Endothelial cell of umbilical vein (primary cell): ENCODE data around the gene NEDD9. TPM values are rescaled to one million over a fixed set of nuclear protein-coding genes. Genes with fewer than 3 reads are reported as not detected.

Experiments
- BruUV-seq: library from RNA; stranded (reverse); fragments of 400-500 nt; replicated peaks from 2 replicates; lab custom pipeline; 2021; lab: Mats Ljungman, UMichigan
- CTCF ChIA-PET: fragments of 300-600, 350-600 bp; sonication (Branson Sonifier 250); formaldehyde crosslinking; loops from one replicate; lab custom pipeline; 2021; ENCODE audit warnings: antibody characterized with exemption, inconsistent platforms; lab: Charles Lee
- POLR2A ChIA-PET: fragments of 300-600, 350-600 bp; sonication (Branson Sonifier 250); formaldehyde crosslinking; loops from one replicate; lab custom pipeline; 2021; ENCODE audit warnings: antibody characterized with exemption, inconsistent platforms; lab: Charles Lee
- DNase-seq: peaks from one replicate; pipeline ENCODE4 v3.0.0-alpha.2; 2011; ENCODE audit warnings: low read depth, low spot score
- FAIRE-seq: peaks from 2 replicates; lab custom pipeline; 2011; peaks lifted over from hg19 to GRCh38; lab: Jason Lieb, UNC
- H2AFZ ChIP-seq: 2 replicates; pipeline ENCODE4 v1.6.0; 2012; ENCODE audit warnings: low read depth, low read length, control low read depth, inconsistent platforms
- H3K27ac ChIP-seq: 2 replicates; pipeline ENCODE4 v1.5.1; 2011; ENCODE audit warnings: low read depth, mild to moderate bottlenecking, control low read depth, low read length, moderate library complexity; ENCODE audit not compliant: insufficient read depth
- H3K27me3 ChIP-seq, 2 experiments: 2 replicates each; pipeline versions ENCODE4 v1.6.0 to v1.6.1; 2011; ENCODE audit warnings: low read length in 2 of 2, mixed read lengths in 1 of 2; ENCODE audit not compliant: control insufficient read depth in 2 of 2, insufficient read depth in 2 of 2
- H3K36me3 ChIP-seq, 2 experiments: 2 replicates in 1 of 2; 3 replicates in 1 of 2; pipeline ENCODE4 v1.5.1; 2011; ENCODE audit warnings: low read length in 2 of 2, mild to moderate bottlenecking in 1 of 2, moderate library complexity in 1 of 2; ENCODE audit not compliant: control insufficient read depth in 2 of 2, insufficient read depth in 2 of 2; ENCODE audit errors: extremely low read depth in 1 of 2
- H3K4me1 ChIP-seq: 3 replicates; pipeline ENCODE4 v1.5.1; 2011; ENCODE audit warnings: mild to moderate bottlenecking, low read length; ENCODE audit not compliant: control insufficient read depth, insufficient read depth; ENCODE audit errors: extremely low read depth
- H3K4me2 ChIP-seq: 2 replicates; pipeline ENCODE4 v1.6.1; 2011; ENCODE audit warnings: low read length, control low read depth, mixed read lengths; ENCODE audit not compliant: insufficient read depth
- H3K4me3 ChIP-seq, 3 experiments: fragments of 200-600 bp in 1 of 3; sonication (generic), shearing (Covaris generic) in 1 of 3; replicated peaks in 1 of 3; 2 replicates each; pipeline ENCODE4 v1.5.1; 2011 to 2016; ENCODE audit warnings: control low read depth in 3 of 3, low read length in 3 of 3, mild to moderate bottlenecking in 2 of 3, inconsistent platforms in 1 of 3, low read depth in 1 of 3, moderate library complexity in 1 of 3; ENCODE audit not compliant: insufficient read depth in 1 of 3
- H3K79me2 ChIP-seq: 2 replicates; pipeline ENCODE4 v1.6.0; 2012; ENCODE audit warnings: low read length, inconsistent platforms; ENCODE audit not compliant: control insufficient read depth, insufficient read depth
- H3K9ac ChIP-seq: replicated peaks from 2 replicates; pipeline ENCODE3; 2011; ENCODE audit warnings: low read length, control low read depth; ENCODE audit not compliant: insufficient read depth; ENCODE audit errors: extremely low read depth
- H3K9me1 ChIP-seq: replicated peaks from 3 replicates; pipeline ENCODE4 v1.6.0; 2011; ENCODE audit warnings: mild to moderate bottlenecking, low read length; ENCODE audit not compliant: control insufficient read depth, insufficient read depth; ENCODE audit errors: extremely low read depth
- H3K9me3 ChIP-seq: replicated peaks from 2 replicates; pipeline ENCODE4 v1.5.1; 2012; ENCODE audit warnings: low read length, inconsistent platforms; ENCODE audit not compliant: control insufficient read depth, insufficient read depth
- H4K20me1 ChIP-seq: replicated peaks from 2 replicates; pipeline ENCODE3; 2011; ENCODE audit warnings: mild to moderate bottlenecking, low read length; ENCODE audit not compliant: control insufficient read depth, insufficient read depth; ENCODE audit errors: extremely low read depth
- CTCF ChIP-seq, 2 donors: IDR thresholded peaks; 1 replicate in 1 of 2; 2 replicates in 1 of 2; pipeline ENCODE4 v1.5.1; 2011; ENCODE audit warnings: low read length in 2 of 2, mild to moderate bottlenecking in 2 of 2, moderate library complexity in 2 of 2, control low read depth in 1 of 2, inconsistent platforms in 1 of 2, low read depth in 1 of 2; ENCODE audit not compliant: insufficient read depth in 1 of 2; ENCODE audit errors: extremely low read depth in 1 of 2
- EZH2 ChIP-seq: IDR thresholded peaks from 2 replicates; pipeline ENCODE4 v1.6.1; 2012; ENCODE audit warnings: borderline replicate concordance, low read depth, mild to moderate bottlenecking, moderate library complexity, low read length, inconsistent platforms; ENCODE audit not compliant: severe bottlenecking
- FOS ChIP-seq: IDR thresholded peaks from 2 replicates; pipeline ENCODE4 v1.6.1; 2011; ENCODE audit warnings: mild to moderate bottlenecking, low read length, moderate library complexity, borderline replicate concordance; ENCODE audit not compliant: insufficient read depth
- GATA2 ChIP-seq: IDR thresholded peaks from 2 replicates; pipeline ENCODE4 v1.7.0; 2011; ENCODE audit warnings: low read depth, mild to moderate bottlenecking, moderate library complexity, mixed read lengths, low read length; ENCODE audit not compliant: insufficient read length, insufficient read depth
- JUN ChIP-seq: IDR thresholded peaks from 2 replicates; pipeline ENCODE4 v1.6.1; 2011; ENCODE audit warnings: borderline replicate concordance, low read depth; ENCODE audit not compliant: insufficient read length, insufficient read depth
- MAX ChIP-seq: IDR thresholded peaks from 2 replicates; pipeline ENCODE4 v1.6.1; 2011; ENCODE audit not compliant: insufficient read depth, insufficient read length
- MYC ChIP-seq: IDR thresholded peaks from one replicate; pipeline ENCODE4 v1.6.1; 2011; ENCODE audit warnings: mild to moderate bottlenecking, low read depth, low read length
- POLR2A ChIP-seq: IDR thresholded peaks from 2 replicates; pipeline ENCODE4 v1.6.1; 2012; ENCODE audit warnings: low read depth, mild to moderate bottlenecking, control low read depth, low read length
- POLR2AphosphoS5 ChIP-seq: IDR thresholded peaks from 2 replicates; pipeline ENCODE4 v1.6.1; 2012; ENCODE audit warnings: low read depth, mild to moderate bottlenecking, control low read depth, low read length, moderate library complexity; ENCODE audit not compliant: insufficient read depth
- dilution Hi-C: fragments of 300-500 bp; cut with MboI; formaldehyde crosslinking; loops from one replicate; pipeline ENCODE4 v1.15.0; 2019; ENCODE audit warnings: low sequenced_read_pairs; ENCODE audit not compliant: extremely low pct_ligation_motif_present
- intact Hi-C: fragments of 100-400 bp; cut with micrococcal nuclease; formaldehyde crosslinking; loops from one replicate; pipeline ENCODE4 v1.10.0; 2022
- polyA plus RNA-seq, 4 experiments: library from polyadenylated mRNA; depleted of rRNA in 3 of 4; stranded (reverse) in 3 of 4; unstranded in 1 of 4; fragments of >200 nt; gene quantifications; 2 replicates each; pipeline versions ENCODE4 v1.2.1 to v1.2.3, GENCODE V29; 2011 to 2012; ENCODE audit warnings: missing spikeins in 1 of 4
- total RNA-seq: library from RNA; stranded (reverse); gene quantifications from 2 replicates; pipeline ENCODE4 v1.2.3, GENCODE V29; 2021

Gene NEDD9
- total and polyA plus RNA-seq, 2 donors (not counting 3 experiments of a cell fraction or from before 2014, with no cell fraction given): 55.2 to 61.0 TPM

GRCh38 chr6:11272491-11273192 is 40.2 kb upstream of the NEDD9 start:
- H3K27ac ChIP-seq: no peak overlapping the region
- H3K9me3 ChIP-seq: no peaks in the 10 kb centered on the region
- H3K79me2 ChIP-seq: no peaks in the 10 kb centered on the region
- dilution Hi-C loops (no loop called here), intact Hi-C loops (no loop called here)
- BruUV-seq: no TSS peak
- peaks cover 8% of the 10 kb centered on the region for H3K4me1 ChIP-seq
- H3K4me3 ChIP-seq: no peak overlapping the region
- H3K4me2 ChIP-seq: no peak overlapping the region
- no peaks in the 10 kb centered on the region for H3K9me1 ChIP-seq
- H3K9ac ChIP-seq: no peak overlapping the region
- H3K27me3 ChIP-seq: no peaks in the 10 kb centered on the region
- POLR2A ChIA-PET: no interaction called here
- no peak for DNase-seq
- H4K20me1 ChIP-seq: no peaks in the 10 kb centered on the region
- no peaks in the 10 kb centered on the region for H3K36me3 ChIP-seq
- FAIRE-seq: peak; percentile 8
- TF ChIP-seq MAX: no peak
- no peak overlapping the region for H2AFZ ChIP-seq
- CTCF ChIA-PET: interaction anchor here (1.1 to 2.2 kb wide), 2 partner anchors 10 to 104 kb away, joined by 3 to 5 read pairs; no protein-coding TSS in a partner anchor

GRCh38 chr6:11271228-11272020 is 39.0 kb upstream of the NEDD9 start:
- dilution Hi-C loops (no loop called here), intact Hi-C loops (no loop called here)
- DNase-seq: no peak
- no peaks in the 10 kb centered on the region for H4K20me1 ChIP-seq
- ChIA-PET POLR2A (no interaction called here), CTCF (interaction anchor here (0.6 to 2.2 kb wide), 3 partner anchors 9 to 106 kb away, joined by 3 to 5 read pairs (median 4); no protein-coding TSS in a partner anchor)
- H3K4me1 ChIP-seq: no peaks in the 10 kb centered on the region
- no peak overlapping the region for H3K4me2 ChIP-seq
- H2AFZ ChIP-seq: no peak overlapping the region
- TF ChIP-seq CTCF (IDR thresholded peaks at IDR 0.05; ENCODE audit: extremely low read depth in 1 of 2, insufficient read depth in 1 of 2, low read depth in 1 of 2, low read length in 2 of 2) (no peak), POLR2A (no peak), MYC (no peak), POLR2AphosphoS5 (no peak), GATA2 (no peak), MAX (no peak), JUN (no peak), FOS (no peak), EZH2 (no peak)
- H3K4me3 ChIP-seq: no peak overlapping the region
- BruUV-seq: no TSS peak
- no peak overlapping the region for H3K27ac ChIP-seq
- H3K27me3 ChIP-seq: no peaks in the 10 kb centered on the region
- H3K9me3 ChIP-seq: no peaks in the 10 kb centered on the region
- H3K79me2 ChIP-seq: no peaks in the 10 kb centered on the region
- FAIRE-seq: no peak
- no peaks in the 10 kb centered on the region for H3K9me1 ChIP-seq
- no peaks in the 10 kb centered on the region for H3K36me3 ChIP-seq
- no peak overlapping the region for H3K9ac ChIP-seq
